Right lobe of liver (tissue), 6 donors: ENCODE data around the gene SNX9. TPM values are rescaled to one million over a fixed set of nuclear protein-coding genes. Genes with fewer than 3 reads are reported as not detected.

Experiments
- ATAC-seq, 4 donors: fragments of 200-7000 bp; cut with Tn5 transposase; one replicate each; pipeline ENCODE4 v1.9.1; 2020; ENCODE audit warnings: mild to moderate bottlenecking in 4 of 4, moderate library complexity in 4 of 4
- DNase-seq, 3 donors: peaks; one replicate each; pipeline ENCODE4 v3.0.0-alpha.2; 2020
- H3K27ac ChIP-seq, 3 donors: fragments of 200-600 bp; one replicate each; pipeline ENCODE4 v1.8.0; 2022
- H3K27me3 ChIP-seq, 2 donors: fragments of 200-600 bp; one replicate each; pipeline ENCODE4 v1.8.0; 2022
- H3K36me3 ChIP-seq, 4 donors: fragments of 200-600 bp; sonication (generic) in 1 of 4; one replicate each; pipeline versions ENCODE4 v1.5.1 to v1.8.0; 2017 to 2022; ENCODE audit warnings: control low read depth in 1 of 4
- H3K4me1 ChIP-seq, 4 donors: fragments of 200-600 bp; sonication (generic) in 1 of 4; one replicate each; pipeline versions ENCODE4 v1.5.1 to v1.8.0; 2017 to 2022; ENCODE audit warnings: control low read depth in 1 of 4
- H3K4me3 ChIP-seq, 3 donors: fragments of 200-600 bp; one replicate each; pipeline ENCODE4 v1.8.0; 2022
- H3K9me3 ChIP-seq, 4 donors: fragments of 200-600 bp; sonication (generic) in 1 of 4; one replicate each; pipeline versions ENCODE4 v1.5.1 to v1.8.0; 2017 to 2022; ENCODE audit warnings: control low read depth in 1 of 4
- POLR2A ChIP-seq: fragments of 450-650 bp; IDR thresholded peaks from one replicate; pipeline ENCODE4 v1.6.1; 2017; ENCODE audit warnings: antibody characterized with exemption, mild to moderate bottlenecking
- WGBS: methylation state at CpG from one replicate; pipeline ENCODE4 v1.1.6; 2018; ENCODE audit warnings: low coverage, low lambda C conversion rate; ENCODE audit not compliant: insufficient coverage; ENCODE audit errors: missing lambda C conversion rate; 5-methylcytosine and 5-hydroxymethylcytosine counted together
- intact Hi-C, 2 donors: fragments of 100-400 bp; cut with DNase I; formaldehyde crosslinking; loops; one replicate each; pipeline versions ENCODE4 v1.11.2 to v1.14.1; 2022
- total RNA-seq, 6 experiments: library from RNA; depleted of rRNA in 2 of 6; stranded (reverse); fragments of >200 nt in 2 of 6; fragmentation: NEBNext Ultra II Directional in 3 of 6; extraction: Animal tissue kit (Norgen Biotek cat#: 25700) in 3 of 6; gene quantifications; one replicate each; pipeline versions ENCODE4 v1.1.0 to v1.2.4, GENCODE V29; 2016 to 2023
- TF ChIP-seq, protein P1 (sequence below), 4 donors: fragments of 200-600 bp in 3 of 4; fragments of 450-650 bp in 1 of 4; IDR thresholded peaks; one replicate each; pipeline versions ENCODE4 v1.5.1 to v1.8.0; 2016 to 2022; ENCODE audit warnings: antibody characterized with exemption in 4 of 4, mild to moderate bottlenecking in 2 of 4
- donor health status: DM: no; HTN: yes; CAD: no.
- donor health status: DM: no; HTN: no; CAD: no.
- donor health status: DM: no; HTN: no; CAD: no.
- donor health status: DM: no; HTN: yes; CAD: no.
- donor health status: DM: no; HTN: yes; CAD: no.

The SNX9 gene
- total RNA-seq, 6 experiments from 2014 or later = 24.6 to 38.0 (median 29.3) TPM

DNA sequence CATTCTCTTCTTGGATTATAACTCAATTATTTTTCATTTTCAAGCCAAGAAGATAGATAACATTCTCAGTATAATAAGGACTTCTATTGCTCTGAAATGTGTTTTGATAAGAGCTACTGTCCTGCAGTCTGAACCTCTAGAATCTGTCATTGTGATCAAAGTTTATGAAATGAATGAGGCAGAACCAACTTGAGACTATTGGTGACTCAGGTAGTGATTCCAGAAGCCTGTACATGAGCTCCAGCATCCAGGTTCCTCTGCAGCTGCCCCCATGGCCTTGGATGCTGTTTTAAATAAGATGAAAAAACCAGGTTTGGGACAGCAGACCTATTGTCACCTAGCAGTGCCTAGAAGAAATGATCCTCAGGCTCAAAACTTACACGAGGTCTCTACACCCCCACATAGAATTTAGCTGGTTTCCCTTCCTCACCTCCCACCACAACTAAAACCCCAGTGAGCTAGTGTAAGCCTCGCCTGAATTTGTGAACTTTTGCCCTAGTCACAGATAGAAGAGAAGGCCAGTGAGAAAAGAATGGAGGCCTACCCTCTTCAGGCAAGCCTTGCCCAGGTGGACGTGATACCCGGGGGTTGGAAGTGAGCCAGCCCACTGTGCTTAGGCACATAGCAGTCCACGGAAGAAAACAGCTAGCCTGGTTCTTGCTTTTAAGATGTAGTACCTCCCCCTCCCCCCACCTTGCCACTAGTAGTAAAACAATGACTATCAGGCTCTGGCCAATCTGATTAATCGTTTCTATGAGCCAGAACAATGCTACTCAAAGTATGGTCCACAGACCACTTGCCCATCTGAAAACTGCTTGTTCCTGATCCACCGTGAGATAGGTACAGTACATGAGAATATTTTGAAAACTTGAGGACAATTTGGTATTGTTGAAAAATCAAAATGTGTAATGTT lies 85.6 kb downstream of the SNX9 start:
- no peak for ATAC-seq

DNA sequence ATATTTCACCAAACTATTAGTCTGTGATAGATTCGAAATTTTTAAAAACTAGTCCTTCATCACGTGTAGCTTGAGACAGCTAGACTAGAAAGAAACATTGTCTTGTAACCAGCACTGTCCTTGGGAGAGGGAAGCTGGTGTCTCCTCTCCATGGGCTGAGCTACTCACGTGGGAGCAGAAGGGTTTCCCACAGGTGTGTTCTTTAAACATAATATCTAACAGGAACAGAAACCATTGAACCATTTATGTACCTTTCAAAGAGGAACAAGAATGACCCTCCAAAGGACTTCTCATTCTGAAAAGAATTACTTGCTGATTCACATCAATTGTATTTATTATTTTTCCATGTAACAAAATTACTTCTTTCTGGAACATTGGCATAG lies 86.2 kb downstream of the SNX9 start:
- Histone ChIP-seq H3K27me3 (no peaks in the 10 kb centered on the region), H3K4me3 (no peak overlapping the region), H3K4me1 (no peaks in the 10 kb centered on the region), H3K27ac (no peak overlapping the region), H3K9me3 (no peaks in the 10 kb centered on the region), H3K36me3 (peaks cover 0 to 26% (median 8%) of the 10 kb centered on the region in 4 donors)
- no peak for DNase-seq
- no peak for ATAC-seq
- TF ChIP-seq, protein P1, sequence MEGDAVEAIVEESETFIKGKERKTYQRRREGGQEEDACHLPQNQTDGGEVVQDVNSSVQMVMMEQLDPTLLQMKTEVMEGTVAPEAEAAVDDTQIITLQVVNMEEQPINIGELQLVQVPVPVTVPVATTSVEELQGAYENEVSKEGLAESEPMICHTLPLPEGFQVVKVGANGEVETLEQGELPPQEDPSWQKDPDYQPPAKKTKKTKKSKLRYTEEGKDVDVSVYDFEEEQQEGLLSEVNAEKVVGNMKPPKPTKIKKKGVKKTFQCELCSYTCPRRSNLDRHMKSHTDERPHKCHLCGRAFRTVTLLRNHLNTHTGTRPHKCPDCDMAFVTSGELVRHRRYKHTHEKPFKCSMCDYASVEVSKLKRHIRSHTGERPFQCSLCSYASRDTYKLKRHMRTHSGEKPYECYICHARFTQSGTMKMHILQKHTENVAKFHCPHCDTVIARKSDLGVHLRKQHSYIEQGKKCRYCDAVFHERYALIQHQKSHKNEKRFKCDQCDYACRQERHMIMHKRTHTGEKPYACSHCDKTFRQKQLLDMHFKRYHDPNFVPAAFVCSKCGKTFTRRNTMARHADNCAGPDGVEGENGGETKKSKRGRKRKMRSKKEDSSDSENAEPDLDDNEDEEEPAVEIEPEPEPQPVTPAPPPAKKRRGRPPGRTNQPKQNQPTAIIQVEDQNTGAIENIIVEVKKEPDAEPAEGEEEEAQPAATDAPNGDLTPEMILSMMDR (IDR thresholded peaks at IDR 0.05) = no peak
- no peak for TF ChIP-seq POLR2A
- WGBS = 91% methylated on average over 3 of the region's 3 CpGs
- intact Hi-C loops = no loop called here

More for the DNA sequence above, 85.6 kb downstream of the SNX9 start:
- no peaks in the 10 kb centered on the region for H3K9me3 ChIP-seq
- H3K36me3 ChIP-seq = peaks cover 0 to 33% (median 8%) of the 10 kb centered on the region in 4 donors
- H3K27ac ChIP-seq = no peak overlapping the region
- 61% methylated on average over 6 of the region's 7 CpGs for WGBS
- TF ChIP-seq POLR2A = no peak
- no peak overlapping the region for H3K4me3 ChIP-seq
- intact Hi-C loops = no loop called here
- DNase-seq = no peak
- no peaks in the 10 kb centered on the region for H3K4me1 ChIP-seq
- no peaks in the 10 kb centered on the region for H3K27me3 ChIP-seq

DNA sequence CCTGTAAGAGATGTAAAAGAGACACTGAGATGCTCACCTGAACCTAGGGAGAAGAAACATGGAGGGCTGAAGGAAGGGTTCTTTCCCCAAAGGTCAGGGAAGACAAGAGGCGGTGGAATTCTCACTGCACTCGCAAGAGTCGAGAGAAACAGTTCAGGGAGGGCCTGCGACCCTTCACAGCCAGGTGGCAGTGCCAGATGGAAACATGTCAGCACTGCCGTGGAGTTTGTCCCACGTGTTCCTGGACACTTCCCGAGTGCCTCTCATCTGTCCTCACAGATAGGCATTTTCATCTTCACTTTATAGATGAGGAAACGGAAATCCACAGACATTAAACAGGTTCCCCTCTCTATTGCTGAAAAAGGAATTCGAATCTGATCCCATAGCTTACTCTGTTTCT lies 88.2 kb downstream of the SNX9 start:
- H3K4me3 ChIP-seq = no peak overlapping the region
- intact Hi-C loops = no loop called here
- ATAC-seq = peak in 1 of 4 donors; percentile 17
- peaks cover 0 to 23% (median 8%) of the 10 kb centered on the region in 4 donors for H3K36me3 ChIP-seq
- no peaks in the 10 kb centered on the region for H3K9me3 ChIP-seq
- no peak overlapping the region for H3K27ac ChIP-seq
- TF ChIP-seq, protein P1 (IDR thresholded peaks at IDR 0.05) = peak in 2 of 4 donors; percentile 5
- no peak for TF ChIP-seq POLR2A
- no peaks in the 10 kb centered on the region for H3K4me1 ChIP-seq
- DNase-seq = no peak
- WGBS = 64% methylated on average over 6 of the region's 9 CpGs
- H3K27me3 ChIP-seq = no peaks in the 10 kb centered on the region

DNA sequence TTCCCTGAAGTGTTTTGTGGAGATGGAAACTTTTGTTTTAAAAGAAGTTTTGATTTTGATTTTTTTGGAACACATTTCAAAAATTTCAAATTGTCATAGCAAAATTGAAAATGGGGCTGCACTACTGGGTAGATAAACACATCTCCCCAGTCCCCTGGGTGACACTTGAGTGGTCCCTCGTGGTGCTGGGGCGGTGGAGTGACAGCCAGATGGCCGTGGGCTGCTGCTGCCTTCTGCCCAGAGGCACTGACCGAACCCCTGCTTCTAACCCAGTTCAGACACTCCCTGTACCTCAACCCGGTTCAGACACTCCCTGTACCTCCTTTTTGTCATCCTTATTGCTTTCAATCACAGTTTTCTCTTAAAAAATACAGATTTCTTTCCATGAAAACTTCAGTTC lies 88.7 kb downstream of the SNX9 start:
- 47% methylated on average over 4 of the region's 5 CpGs for WGBS
- Histone ChIP-seq H3K4me1 (no peaks in the 10 kb centered on the region), H3K27me3 (no peaks in the 10 kb centered on the region), H3K9me3 (no peaks in the 10 kb centered on the region), H3K36me3 (peaks cover 0 to 23% (median 8%) of the 10 kb centered on the region in 4 donors), H3K27ac (no peak overlapping the region), H3K4me3 (no peak overlapping the region)
- intact Hi-C loops = no loop called here
- no peak for DNase-seq
- TF ChIP-seq, protein P1 (IDR thresholded peaks at IDR 0.05) = no peak
- TF ChIP-seq POLR2A = no peak
- no peak for ATAC-seq

DNA sequence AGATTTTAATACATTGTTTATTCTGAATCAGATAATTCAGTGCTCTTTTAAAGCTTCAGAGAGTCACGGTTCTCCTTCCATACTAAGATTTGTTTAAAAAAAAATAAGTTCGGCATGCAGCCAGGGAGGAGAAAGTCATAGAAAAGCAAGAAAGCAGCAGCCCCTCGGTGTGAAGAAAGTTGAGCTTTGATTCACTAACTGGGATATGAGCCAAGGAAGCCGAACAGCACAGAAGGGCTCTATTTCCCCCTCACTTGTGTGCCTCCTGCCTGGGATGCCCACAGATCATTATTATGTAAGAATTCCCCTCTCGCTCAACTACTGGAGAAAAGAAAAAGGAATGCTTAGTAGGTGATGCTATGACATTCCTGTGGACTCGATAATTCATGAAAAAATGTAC lies 89.3 kb downstream of the SNX9 start:
- Histone ChIP-seq H3K9me3 (no peaks in the 10 kb centered on the region), H3K27me3 (no peaks in the 10 kb centered on the region), H3K27ac (no peak overlapping the region), H3K4me3 (no peak overlapping the region), H3K36me3 (peaks cover 0 to 23% (median 8%) of the 10 kb centered on the region in 4 donors), H3K4me1 (no peaks in the 10 kb centered on the region)
- no peak for DNase-seq
- 64% methylated on average over 6 of the region's 6 CpGs for WGBS
- intact Hi-C loops = no loop called here
- ATAC-seq = no peak
- TF ChIP-seq POLR2A = no peak
- TF ChIP-seq, protein P1 (IDR thresholded peaks at IDR 0.05) = no peak
